ENCODE data around the gene ZNF317. TPM values are rescaled to one million over a fixed set of nuclear protein-coding genes. Genes with fewer than 3 reads are reported as not detected.

The ZNF317 gene
- polyA plus RNA-seq, 3 donors, result 17.3 to 25.5 (median 20.7) TPM

DNA sequence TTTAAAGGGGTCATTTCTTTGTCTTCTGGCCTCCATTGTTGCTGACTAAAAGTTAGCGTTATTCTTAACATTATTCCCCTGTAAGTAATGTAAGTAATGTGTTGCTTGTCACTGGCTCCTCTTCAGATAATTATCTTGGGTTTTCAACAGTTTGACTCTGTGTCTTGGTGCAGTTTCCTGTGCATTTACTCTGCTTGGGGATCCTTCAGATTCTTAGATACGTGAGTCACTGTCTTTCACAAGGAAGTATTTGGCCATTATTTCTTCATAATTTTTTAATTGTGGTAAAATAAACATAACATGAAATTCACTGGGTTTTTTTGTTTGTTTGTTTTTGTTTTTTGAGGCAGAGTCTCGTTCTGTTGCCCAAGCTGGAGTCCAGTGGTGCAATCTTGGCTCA, 25.1 kb downstream of the ZNF317 start:
- Mint-ChIP-seq H3K27ac (no peak overlapping the region), H3K36me3 (peaks cover 58 to 70% of the 10 kb centered on the region in 2 donors), H3K27me3 (ENCODE audit: low read depth in 3 of 3) (peaks cover 0 to 1% (median 1%) of the 10 kb centered on the region in 3 donors), H3K4me1 (no peaks in the 10 kb centered on the region), H3K9me3 (peaks cover 18 to 32% (median 25%) of the 10 kb centered on the region in 7 donors), H3K4me3 (no peak overlapping the region)
- no CpG with 5 or more reads among the region's 3 CpGs for WGBS (ENCODE audit: insufficient coverage)
- Histone ChIP-seq H3K4me3 (replicated peaks in 1 of 3; ENCODE audit: low read depth in 2 of 3, low read length in 3 of 3) (no peak overlapping the region), H3K4me1 (ENCODE audit: control insufficient read depth in 1 of 2, insufficient read depth in 2 of 2, low read length in 2 of 2) (peaks cover 2 to 13% of the 10 kb centered on the region in 2 donors), H4K20me1 (ENCODE audit: insufficient read depth, low read length) (no peaks in the 10 kb centered on the region), H3K9ac (ENCODE audit: insufficient read depth, low read length, poor library complexity, severe bottlenecking) (no peak overlapping the region), H3K79me2 (ENCODE audit: insufficient read depth, low read length) (no peaks in the 10 kb centered on the region), H3K9me3 (replicated peaks in 1 of 2; ENCODE audit: control insufficient read depth in 1 of 2, insufficient read depth in 1 of 2, low read length in 2 of 2) (peaks cover 27 to 30% of the 10 kb centered on the region in 2 donors), H2AFZ (ENCODE audit: insufficient read depth, low read depth, low read length, poor library complexity, severe bottlenecking) (no peak overlapping the region), H3K36me3 (replicated peaks in 1 of 2; ENCODE audit: control insufficient read depth in 1 of 2, insufficient read depth in 2 of 2, low read length in 2 of 2) (peaks cover 22 to 38% of the 10 kb centered on the region in 2 donors), H3K27me3 (ENCODE audit: control insufficient read depth in 2 of 2, insufficient read depth in 2 of 2, low read length in 2 of 2) (no peaks in the 10 kb centered on the region), H3K4me2 (replicated peaks; ENCODE audit: extremely low read depth, low read length, poor library complexity, severe bottlenecking) (no peak overlapping the region), H3K27ac (ENCODE audit: low read depth in 1 of 2, low read length in 2 of 2) (no peak overlapping the region)
- DNase-seq, result no peak
- intact Hi-C loops (cut with micrococcal nuclease), result no loop called here
- TF ChIP-seq CTCF (IDR thresholded peaks at IDR 0.05), result no peak

DNA sequence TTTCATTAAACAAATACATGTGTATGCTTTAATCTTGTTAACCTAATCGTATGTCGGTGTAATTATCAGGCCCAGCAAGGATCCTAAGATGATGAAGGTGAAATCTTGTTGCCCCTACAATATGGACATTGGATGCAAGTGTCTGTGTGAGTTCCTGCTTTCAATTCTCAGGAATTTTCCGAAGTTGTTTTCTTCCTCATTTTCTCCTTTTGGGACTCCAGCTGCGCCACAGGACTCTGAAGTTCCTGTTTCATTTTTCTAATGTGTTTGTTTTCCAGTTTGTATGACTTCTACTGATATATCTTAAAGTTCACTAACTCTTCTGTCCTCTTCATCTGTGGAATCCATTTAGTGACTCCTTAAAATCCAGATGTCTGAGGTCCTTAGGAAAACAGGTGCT, 26.6 kb downstream of the ZNF317 start:
- peaks cover 0 to 1% (median 1%) of the 10 kb centered on the region in 3 donors for H3K27me3 Mint-ChIP-seq (ENCODE audit: low read depth in 3 of 3)
- no peak overlapping the region for H2AFZ ChIP-seq (ENCODE audit: insufficient read depth, low read depth, low read length, poor library complexity, severe bottlenecking)
- peak in 1 of 3 donors; percentile 2 for DNase-seq
- no peaks in the 10 kb centered on the region for H3K27me3 ChIP-seq (ENCODE audit: control insufficient read depth in 2 of 2, insufficient read depth in 2 of 2, low read length in 2 of 2)
- H3K9me3 ChIP-seq (replicated peaks in 1 of 2; ENCODE audit: control insufficient read depth in 1 of 2, insufficient read depth in 1 of 2, low read length in 2 of 2), result peaks cover 11 to 14% of the 10 kb centered on the region in 2 donors
- H3K4me3 ChIP-seq (replicated peaks in 1 of 3; ENCODE audit: low read depth in 2 of 3, low read length in 3 of 3), result peak overlapping the region in 1 of 3 experiments; percentile 3
- H3K4me3 Mint-ChIP-seq, result no peak overlapping the region
- H3K4me1 ChIP-seq (ENCODE audit: control insufficient read depth in 1 of 2, insufficient read depth in 2 of 2, low read length in 2 of 2), result peaks cover 2 to 13% of the 10 kb centered on the region in 2 donors
- no peak for TF ChIP-seq CTCF (IDR thresholded peaks at IDR 0.05)
- WGBS (ENCODE audit: insufficient coverage), result 20% methylated on average over 1 of the region's 4 CpGs
- no peaks in the 10 kb centered on the region for H3K79me2 ChIP-seq (ENCODE audit: insufficient read depth, low read length)
- H3K9ac ChIP-seq (ENCODE audit: insufficient read depth, low read length, poor library complexity, severe bottlenecking), result no peak overlapping the region
- no peaks in the 10 kb centered on the region for H4K20me1 ChIP-seq (ENCODE audit: insufficient read depth, low read length)
- H3K27ac ChIP-seq (ENCODE audit: low read depth in 1 of 2, low read length in 2 of 2), result peak overlapping the region in 1 of 2 donors; percentile 55
- H3K36me3 Mint-ChIP-seq, result peaks cover 42 to 54% of the 10 kb centered on the region in 2 donors
- peak overlapping the region in 3 of 7 donors; percentile 33 to 73 (median 36) for H3K27ac Mint-ChIP-seq
- peaks cover 3 to 16% (median 11%) of the 10 kb centered on the region in 7 donors for H3K9me3 Mint-ChIP-seq
- no peaks in the 10 kb centered on the region for H3K4me1 Mint-ChIP-seq
- intact Hi-C loops (cut with micrococcal nuclease), result no loop called here
- peak overlapping the region; percentile 43 for H3K4me2 ChIP-seq (replicated peaks; ENCODE audit: extremely low read depth, low read length, poor library complexity, severe bottlenecking)
- H3K36me3 ChIP-seq (replicated peaks in 1 of 2; ENCODE audit: control insufficient read depth in 1 of 2, insufficient read depth in 2 of 2, low read length in 2 of 2), result peaks cover 7 to 22% of the 10 kb centered on the region in 2 donors
